Measurements from ENCODE around the gene SPR. TPM values are rescaled to one million over a fixed set of nuclear protein-coding genes. Genes with fewer than 3 reads are reported as not detected.

Gene SPR
- total RNA-seq, 1 experiment from 2014 or later, result 29.9 TPM

DNA sequence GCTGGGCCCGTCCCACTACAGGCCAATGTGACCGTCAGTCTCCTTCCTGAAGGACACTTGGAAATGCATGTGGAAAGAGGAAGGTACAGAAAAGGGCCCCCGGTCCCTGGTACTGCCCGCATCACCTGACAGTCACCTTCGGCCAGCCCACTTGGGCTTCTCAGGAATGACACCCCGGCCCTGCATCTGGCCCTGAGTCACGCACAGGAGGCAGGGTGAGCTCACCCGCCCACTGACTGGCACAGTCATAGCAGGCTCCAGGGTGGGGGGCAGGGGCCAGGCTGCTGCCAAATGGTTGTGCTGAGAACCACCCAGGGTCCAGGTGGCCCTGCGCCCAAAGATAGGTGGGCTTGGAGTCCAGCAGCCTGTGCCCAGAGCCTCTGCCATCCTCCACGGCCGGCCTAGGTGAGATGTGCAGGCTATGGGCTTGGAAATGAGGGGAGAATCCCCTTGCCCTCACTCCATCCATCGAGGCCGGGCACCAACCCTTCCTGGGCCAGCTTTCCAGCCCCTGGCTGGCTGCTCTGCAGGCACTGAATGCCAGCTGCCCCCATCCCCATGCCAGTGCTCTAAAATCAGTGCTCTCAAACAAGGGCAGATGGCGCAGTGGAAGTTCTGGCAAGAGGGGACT is 44.2 kb downstream of the SPR start:
- DNase-seq (ENCODE audit: low read depth), result peak; percentile 73

DNA sequence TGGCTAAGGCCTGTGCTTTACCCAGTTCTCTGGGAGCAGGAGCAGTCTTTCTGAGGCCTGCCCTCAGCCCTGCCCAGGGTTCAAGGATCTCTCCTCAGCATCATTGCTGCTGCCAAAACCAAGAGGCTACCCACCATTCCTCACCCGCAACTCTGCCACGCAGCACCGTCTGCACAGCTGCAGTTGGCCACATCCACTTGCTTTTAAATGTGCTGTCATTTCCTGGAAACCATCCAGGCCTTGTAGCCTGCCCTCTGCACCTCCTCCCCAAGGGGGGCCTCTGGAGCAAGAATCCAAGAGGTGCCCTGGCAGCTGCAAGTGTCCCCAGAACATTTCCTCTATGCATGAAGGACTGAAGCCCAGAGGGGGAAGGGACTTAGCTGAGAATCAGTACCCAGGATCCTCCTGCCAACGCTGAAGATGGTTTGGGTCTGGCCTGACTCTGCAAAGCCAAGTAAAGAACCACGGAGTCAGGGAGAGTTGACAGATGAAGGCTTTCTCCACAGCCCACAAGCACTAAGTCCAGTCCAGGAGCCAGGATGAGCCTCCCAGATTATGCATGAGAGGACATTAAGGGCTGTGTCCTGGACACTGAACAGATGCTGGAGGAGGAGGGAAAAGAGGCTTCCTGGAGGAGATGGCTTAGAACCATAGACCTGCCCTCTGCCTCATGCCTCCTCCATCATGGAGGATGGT is 45.0 kb downstream of the SPR start:
- DNase-seq (ENCODE audit: low read depth), result peak; percentile 61

DNA sequence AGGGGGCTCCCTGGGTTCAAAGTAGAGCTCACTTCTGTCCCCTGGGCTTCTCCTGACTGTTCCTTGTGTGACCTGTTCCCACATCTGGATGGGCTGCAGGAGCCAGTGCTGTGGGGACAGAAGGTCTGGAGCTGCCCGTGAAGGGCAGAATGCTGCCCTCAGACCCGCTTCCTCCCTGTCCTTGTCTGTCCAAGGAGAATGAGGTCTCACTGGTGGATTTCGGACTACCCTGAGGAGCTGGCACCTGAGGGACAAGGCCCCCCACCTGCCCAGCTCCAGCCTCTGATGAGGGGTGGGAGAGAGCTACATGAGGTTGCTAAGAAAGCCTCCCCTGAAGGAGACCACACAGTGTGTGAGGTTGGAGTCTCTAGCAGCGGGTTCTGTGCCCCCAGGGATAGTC is 45.6 kb downstream of the SPR start:
- DNase-seq (ENCODE audit: low read depth), result no peak

DNA sequence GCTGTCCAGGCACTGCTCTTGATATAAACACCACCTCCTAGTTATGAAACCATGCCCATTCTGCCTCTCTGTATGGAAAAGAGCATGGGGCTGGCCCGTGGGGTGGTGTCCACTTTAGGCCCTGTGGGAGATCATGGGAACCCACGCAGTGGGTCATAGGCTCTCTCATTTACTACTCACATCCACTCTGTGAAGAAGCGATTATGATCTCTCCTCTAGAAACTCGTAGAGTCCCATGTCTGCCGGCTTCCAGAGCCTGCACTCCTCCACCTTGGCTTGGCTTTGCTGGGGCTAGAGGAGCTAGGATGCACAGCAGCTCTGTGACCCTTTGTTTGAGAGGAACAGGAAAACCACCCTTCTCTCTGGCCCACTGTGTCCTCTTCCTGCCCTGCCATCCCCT is 46.0 kb downstream of the SPR start:
- DNase-seq (ENCODE audit: low read depth), result no peak

DNA sequence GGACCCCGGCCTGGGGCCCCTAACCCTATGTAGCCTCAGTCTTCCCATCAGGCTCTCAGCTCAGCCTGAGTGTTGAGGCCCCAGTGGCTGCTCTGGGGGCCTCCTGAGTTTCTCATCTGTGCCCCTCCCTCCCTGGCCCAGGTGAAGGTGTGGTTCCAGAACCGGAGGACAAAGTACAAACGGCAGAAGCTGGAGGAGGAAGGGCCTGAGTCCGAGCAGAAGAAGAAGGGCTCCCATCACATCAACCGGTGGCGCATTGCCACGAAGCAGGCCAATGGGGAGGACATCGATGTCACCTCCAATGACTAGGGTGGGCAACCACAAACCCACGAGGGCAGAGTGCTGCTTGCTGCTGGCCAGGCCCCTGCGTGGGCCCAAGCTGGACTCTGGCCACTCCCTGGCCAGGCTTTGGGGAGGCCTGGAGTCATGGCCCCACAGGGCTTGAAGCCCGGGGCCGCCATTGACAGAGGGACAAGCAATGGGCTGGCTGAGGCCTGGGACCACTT is 46.5 kb downstream of the SPR start:
- DNase-seq (ENCODE audit: low read depth), result no peak

DNA sequence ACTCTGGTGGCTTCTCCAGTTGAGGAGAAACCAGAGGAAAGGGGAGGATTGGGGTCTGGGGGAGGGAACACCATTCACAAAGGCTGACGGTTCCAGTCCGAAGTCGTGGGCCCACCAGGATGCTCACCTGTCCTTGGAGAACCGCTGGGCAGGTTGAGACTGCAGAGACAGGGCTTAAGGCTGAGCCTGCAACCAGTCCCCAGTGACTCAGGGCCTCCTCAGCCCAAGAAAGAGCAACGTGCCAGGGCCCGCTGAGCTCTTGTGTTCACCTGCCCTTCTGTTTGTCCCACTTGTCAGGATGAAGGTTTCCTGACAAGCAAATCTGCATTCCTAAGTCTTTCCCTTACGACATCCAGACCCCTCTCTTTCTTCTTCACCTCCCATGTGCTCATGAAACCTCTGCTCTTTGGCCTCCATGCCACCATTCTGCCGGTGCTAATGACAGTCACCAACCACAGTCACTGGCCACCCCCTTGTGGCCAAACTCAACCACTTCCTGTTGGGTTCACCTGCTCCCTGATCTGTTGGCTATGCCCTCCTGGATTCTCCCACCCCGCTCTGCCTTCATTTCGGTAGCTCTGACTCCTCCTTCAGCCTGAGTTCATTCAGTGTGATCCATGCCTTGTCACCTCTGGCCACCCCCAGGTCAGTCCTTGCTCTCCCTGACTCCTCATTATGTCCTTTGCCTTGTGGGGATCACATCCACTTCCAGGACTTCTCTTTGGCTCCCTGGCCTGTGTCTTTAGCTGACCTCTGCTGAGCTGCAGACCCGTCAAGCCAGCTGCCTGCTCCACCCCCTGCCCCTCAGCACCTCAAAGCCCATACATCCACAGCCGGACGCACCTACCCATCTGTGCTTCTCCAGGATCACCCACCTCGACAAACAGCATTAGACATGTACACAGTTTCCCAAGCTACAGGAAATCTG is 47.7 kb downstream of the SPR start:
- peak; percentile 48 for DNase-seq (ENCODE audit: low read depth)

DNA sequence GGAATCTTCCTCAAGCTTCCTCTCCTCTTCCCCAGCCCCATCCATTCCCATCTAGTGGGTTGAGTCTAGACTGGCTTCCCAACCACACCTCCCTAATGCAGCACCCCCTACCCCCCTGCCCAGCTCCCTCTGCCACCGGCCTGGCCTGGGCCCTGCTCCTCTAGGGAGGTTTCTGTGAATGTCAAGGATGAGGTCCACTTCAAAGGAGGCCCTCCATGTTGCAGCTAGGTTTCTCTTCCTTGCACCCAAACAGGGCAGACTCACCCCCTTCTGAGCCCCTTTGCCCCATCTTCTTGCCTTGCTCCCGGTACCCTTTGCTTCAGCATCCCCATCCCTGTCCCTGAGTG is 48.4 kb downstream of the SPR start:
- no peak for DNase-seq (ENCODE audit: low read depth)

DNA sequence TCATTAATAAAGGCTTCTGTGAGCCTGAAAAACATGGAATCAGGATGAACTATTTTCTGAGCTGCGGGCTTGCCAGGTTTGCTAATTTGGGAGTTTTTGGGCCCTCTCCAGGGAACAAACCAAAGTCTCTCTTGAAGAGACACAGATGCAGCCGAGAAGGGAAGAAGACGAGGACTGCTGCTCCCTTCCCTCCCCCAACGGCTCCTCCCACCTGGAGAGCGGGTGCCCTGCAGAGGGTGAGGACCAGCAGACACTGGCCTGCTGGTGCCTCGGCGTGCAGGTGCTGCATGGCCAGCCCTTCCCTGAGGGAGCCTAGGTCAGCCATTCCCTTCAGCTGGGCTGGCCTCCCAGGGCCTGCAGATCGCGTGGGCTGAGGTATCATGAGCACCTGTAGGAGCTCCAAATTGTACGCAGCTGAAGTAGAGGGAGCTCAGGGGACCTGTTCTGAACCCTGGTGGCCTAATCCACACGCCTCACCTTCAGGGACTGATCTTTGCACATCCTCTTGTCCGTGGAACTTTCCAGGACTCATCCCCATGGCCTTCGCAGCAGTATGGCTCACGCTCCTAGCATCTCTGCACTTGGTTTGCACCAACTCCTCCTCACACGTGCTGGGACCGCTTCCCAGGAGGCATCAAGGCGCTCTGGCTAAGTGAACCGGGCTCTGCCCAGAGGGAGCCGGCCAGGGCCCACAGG is 49.6 kb downstream of the SPR start:
- no peak for DNase-seq (ENCODE audit: low read depth)

DNA sequence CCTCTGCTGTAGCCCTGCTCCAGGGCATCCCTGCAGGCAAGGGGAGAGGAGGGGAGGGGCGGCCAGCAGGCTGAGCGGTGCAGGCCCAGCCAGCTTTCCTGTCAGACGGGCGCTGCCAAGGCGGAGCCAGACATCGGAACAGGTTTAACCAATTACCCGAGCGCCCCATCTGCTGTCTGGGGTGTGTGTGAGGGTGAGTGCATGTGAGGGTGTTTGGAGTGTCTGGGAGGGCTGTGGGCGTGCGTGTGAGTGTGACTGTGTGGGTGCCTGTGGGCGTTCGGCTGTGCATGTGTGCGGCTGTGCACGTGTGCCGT is 50.1 kb downstream of the SPR start:
- DNase-seq (ENCODE audit: low read depth), result no peak

DNA sequence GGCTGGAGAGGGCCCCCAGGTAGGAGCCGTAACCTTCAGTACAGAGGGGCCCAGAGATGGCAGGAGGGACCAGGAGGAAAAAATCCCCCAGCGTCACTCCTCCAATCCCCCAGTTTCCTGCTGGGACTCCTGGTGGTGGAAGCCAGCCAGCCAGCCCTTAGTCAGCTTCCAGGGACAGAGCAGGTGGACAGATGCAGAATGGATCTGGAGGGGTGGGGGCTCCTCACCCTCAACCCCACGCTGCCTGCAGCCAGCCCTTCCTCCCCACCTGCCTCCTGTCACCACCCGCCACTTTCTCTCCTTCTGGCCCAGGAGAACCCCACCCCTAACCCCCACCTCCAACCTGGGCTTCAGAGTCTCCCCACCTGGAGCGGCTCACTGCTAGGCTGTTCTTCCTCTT is 51.2 kb downstream of the SPR start:
- DNase-seq (ENCODE audit: low read depth), result no peak

DNA sequence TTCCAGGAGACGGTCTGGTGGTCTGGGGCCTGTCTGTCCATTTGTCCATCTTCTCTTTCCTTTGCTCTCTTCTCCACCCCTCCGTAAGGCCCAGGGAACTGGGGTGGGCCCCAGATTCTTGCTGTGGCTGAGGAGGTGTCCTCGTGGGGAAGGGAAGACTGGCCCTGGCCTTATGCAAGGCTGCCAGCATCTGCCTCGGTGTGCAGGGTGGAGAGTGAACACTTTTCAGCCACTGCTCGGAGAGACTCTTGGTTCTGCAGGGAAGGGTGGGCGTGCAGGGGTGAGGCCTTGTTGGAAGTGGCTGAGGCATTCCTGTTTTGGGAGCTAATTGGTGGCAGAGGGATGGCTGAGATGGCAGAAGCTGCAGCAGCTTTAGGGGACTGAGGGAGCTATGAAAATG is 53.2 kb downstream of the SPR start:
- no peak for DNase-seq (ENCODE audit: low read depth)

DNA sequence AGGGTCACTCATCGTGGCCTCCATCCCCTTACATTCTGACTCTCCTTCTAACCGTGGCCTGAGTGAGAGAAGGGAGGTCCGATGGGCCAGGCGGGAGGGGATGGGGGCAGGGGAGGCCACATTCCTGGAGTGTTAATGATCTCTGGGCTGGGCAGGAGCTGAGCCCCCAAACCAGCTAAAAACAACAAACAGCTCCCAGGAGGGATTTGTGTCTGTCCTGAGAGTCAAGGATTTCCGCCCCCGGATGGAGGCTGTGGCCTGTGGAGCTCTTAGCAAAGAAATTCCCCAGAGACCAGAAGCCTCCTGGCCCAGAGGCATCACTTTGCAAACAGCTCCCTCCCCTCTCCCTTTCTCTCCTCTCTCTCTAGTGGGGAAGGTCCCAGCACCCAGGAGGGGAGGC is 53.6 kb downstream of the SPR start:
- no peak for DNase-seq (ENCODE audit: low read depth)

Other genes with a start within 250 kb of the SPR start
- gene EXOC6B, start 61.4 kb upstream of the SPR start, total RNA-seq (2014; rRNA removed; shearing (Covaris generic)), result 6.6 and 18.5 TPM in 2 replicates
- gene EMX1, start 30.1 kb downstream of the SPR start, total RNA-seq (2014; rRNA removed; shearing (Covaris generic)), result not detected in 2 replicates
- gene SFXN5, start 184.3 kb downstream of the SPR start, total RNA-seq (2014; rRNA removed; shearing (Covaris generic)), result 7.9 and 17.3 TPM in 2 replicates
- 19.4 and 40.8 TPM in 2 replicates for gene RAB11FIP5, start 225.5 kb downstream of the SPR start, total RNA-seq (2014; rRNA removed; shearing (Covaris generic))

Measured in M059J (cell line).